GM21786 (cell line): ENCODE results near the gene TNS3.

ENCODE experiments used
- ATAC-seq: cut with Tn5 transposase; IDR thresholded peaks from one replicate; pipeline ENCODE4 v1.9.1; 2021; ENCODE audit not compliant: unreplicated experiment

TNS3 gene

GRCh38 chr7:47249361-47249760 lies 332.6 kb downstream of the TNS3 start:
- no peak for ATAC-seq

DNA sequence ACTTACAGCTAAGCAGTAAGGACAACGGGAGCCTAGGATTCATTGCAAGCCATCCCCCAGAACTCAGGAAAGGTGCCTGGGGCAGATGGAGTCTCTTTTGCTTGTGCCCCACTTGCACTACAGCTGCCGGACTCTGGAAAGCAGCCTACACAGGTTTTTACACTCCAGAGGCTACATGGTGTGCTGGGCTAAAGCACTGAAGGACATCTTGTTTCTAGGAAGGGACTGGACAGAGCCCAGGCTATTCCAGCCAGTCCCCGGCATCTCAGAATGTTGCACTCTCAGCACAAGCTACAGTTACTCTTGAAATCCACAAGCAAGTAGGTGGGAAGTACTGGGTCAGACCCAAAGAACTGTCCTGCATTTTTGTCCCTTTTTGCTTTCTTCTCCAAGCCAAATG lies 333.1 kb downstream of the TNS3 start:
- no peak for ATAC-seq

- no peak for ATAC-seq
These were observed 334.8 kb downstream of the TNS3 start for GRCh38 chr7:47247132-47247531.

GRCh38 chr7:47244692-47245091 lies 337.2 kb downstream of the TNS3 start:
- no peak for ATAC-seq

GRCh38 chr7:47241112-47242065 lies 340.5 kb downstream of the TNS3 start:
- no peak for ATAC-seq

GRCh38 chr7:47239931-47240421 lies 341.9 kb downstream of the TNS3 start:
- no peak for ATAC-seq

DNA sequence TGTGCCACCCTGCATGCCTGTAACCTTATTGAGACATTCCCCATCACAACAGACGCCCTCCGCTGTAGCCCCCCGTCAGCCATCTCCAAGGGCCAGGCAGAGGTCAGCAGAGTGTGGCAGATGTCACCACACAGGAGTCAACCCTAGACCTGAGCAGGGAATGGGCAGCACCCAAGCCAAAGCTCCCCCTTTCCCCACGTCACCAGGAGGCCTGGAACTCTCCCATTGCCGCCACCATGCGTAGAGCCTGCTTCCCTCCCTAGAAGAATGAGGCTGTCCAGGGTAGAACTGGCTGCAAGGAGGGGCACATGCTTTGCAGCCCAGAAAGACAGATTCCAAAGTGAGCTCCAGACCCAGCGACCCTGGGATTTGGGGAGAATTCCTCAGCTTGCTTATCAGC lies 342.9 kb downstream of the TNS3 start:
- ATAC-seq, result no peak

- ATAC-seq, result no peak
These were observed 345.3 kb downstream of the TNS3 start for GRCh38 chr7:47236480-47237129.

DNA sequence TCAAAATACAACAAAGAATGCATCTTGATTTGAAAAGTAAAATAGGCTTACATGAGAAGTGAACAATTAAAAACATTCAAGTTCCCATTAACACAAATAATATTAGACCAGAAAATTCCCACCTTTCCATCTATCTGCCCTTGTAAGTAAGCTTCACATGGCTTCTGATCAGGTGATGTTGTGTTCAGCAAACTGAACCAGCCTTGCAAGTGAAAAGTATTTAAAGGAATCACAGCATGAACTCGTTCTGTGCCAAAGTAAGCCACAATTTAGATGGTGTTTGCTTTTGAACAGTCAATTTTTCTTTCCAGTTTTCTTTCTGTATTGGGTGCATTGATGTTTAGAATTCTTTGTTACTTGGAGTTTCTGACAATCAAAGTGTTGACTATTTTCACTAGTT lies 347.9 kb downstream of the TNS3 start:
- no peak for ATAC-seq

DNA sequence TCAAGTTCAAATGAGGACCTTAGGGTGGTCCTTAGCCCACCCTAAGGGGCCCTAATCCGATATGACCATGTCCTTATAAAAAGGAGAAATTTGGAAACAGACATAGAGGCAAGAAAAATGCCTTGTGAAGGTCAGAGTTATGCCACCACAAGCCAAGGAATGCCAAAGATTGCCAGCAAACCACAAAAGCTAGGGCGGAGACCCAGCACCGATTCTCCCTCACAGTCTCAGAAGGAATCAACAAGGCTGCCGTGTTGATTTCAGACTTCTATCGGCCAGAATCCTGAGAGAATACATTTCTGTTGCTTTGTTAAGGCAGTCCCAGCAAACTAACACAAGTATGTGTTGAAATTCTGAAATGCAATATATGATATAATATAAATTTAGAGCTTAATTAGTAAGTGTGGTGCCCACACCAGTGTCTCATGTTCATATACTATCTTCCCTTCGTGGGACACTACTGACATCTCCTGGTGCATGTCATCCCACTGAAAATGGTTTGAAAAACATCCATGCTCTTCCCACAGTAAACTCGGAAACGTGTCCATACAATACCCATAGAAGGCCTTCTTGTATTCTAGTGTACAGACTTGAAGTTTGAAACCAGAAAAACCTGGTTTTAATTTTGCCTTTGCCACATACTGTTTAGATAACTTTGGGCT lies 349.0 kb downstream of the TNS3 start:
- ATAC-seq, result no peak

- no peak for ATAC-seq
These were observed 350.3 kb downstream of the TNS3 start for GRCh38 chr7:47231627-47232026.

DNA sequence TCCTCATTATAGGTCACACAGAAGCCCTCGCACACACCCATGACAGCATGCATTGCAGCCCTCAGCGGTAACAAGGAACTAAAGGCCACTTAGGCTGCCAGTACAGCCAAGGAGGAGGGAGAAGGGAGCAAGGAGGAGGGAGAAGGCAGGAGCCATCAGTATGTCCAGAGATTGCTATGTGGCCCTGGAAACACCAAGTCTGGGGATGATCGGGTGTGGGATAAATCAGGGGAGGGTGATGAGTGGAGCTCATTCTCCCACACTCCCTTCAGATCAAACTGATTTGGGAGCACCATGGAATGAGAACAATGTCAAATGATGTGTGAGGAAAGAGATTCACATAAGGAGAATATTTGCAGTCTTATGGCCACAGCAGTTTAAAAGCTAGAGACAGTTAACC lies 350.9 kb downstream of the TNS3 start:
- no peak for ATAC-seq

GRCh38 chr7:47228386-47229014 lies 353.4 kb downstream of the TNS3 start:
- ATAC-seq, result no peak

DNA sequence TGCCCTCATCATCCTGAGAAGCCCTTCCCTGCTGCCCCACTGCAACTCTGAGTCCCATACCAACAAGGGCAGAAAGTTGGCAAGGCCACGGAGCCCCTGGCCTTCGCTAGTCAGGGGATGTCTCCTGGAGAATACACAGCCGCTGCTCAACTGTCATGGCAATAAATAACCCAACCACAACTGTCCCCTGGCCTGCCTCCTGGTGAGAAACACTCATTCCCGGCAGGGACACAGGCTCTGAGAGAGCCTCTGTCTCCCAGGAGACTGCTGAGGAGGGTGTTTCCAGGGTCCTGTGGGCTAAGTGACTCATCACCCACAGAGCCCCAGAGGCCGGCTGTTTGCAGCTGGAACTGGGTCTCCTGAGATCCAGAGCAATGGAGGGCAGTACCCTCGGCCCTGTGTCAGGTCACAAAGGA lies 354.1 kb downstream of the TNS3 start:
- ATAC-seq, result peak; percentile 81

DNA sequence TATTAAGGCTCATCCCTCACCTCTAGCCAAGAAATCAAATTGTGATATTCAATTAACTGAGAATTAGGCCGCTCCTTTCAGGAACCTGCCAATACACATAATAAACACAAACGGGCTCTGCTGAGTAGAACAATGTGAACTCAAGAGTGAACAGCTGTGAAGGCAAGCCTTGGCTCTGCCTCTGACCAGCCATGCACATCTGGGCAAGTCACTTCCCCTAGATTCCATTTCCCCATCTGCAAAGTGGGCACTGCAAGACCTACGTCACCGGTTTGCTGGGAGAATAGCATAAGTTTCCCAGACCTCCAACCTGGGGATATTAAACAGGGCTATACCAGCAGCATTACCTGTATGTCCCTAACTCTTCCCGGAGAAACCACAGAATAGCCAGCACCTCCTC lies 355.2 kb downstream of the TNS3 start:
- ATAC-seq, result no peak

GRCh38 chr7:47225387-47226131 lies 356.4 kb downstream of the TNS3 start:
- ATAC-seq, result peak; percentile 30
